Measurements from ENCODE around the gene IQCM.

DNA sequence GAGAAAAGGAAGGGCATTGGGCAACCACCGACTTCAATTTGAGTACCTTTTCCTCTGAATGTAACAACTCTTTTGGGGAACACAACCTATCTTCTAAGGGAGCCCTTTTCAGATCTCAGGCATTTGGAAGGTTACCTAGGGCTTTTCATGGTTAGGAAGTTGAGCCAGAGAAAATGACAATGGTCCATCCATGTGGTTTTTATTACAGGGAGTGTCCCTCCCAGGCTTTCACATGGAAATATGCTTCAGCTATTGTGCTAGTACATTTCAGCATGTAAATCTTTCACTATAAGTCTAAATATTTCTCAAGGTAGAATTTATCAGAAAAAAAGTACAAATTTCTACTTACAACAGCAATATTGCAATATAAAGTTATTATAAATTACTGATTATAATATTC lies 259.8 kb downstream of the IQCM start:
- TF ChIP-seq POLR2AphosphoS5 (IDR thresholded peaks at IDR 0.05; ENCODE audit: low read depth, low read length) (no peak), PAX5 (IDR thresholded peaks at IDR 0.05; ENCODE audit: insufficient read depth, low read length, severe bottlenecking) (no peak), POLR2A (IDR thresholded peaks at IDR 0.05; ENCODE audit: low read depth, low read length) (no peak), TAF1 (IDR thresholded peaks at IDR 0.05; ENCODE audit: low read depth, low read length) (no peak), POU2F2 (IDR thresholded peaks at IDR 0.05; ENCODE audit: low read depth, low read length) (no peak)
